Transverse colon (tissue), 4 donors: ENCODE data around the gene SNRNP48. TPM values are rescaled to one million over a fixed set of nuclear protein-coding genes. Genes with fewer than 3 reads are reported as not detected.

Source experiments
- DNase-seq: peaks from one replicate; pipeline ENCODE4 v3.0.0-alpha.2; 2019
- H3K27ac ChIP-seq, 4 donors: fragments of 200-600 bp; sonication (generic); 2 replicates each; pipeline ENCODE4 v1.5.1; 2016 to 2018; ENCODE audit warnings: inconsistent platforms in 4 of 4
- H3K27me3 ChIP-seq: fragments of 200-600 bp; sonication (generic); 2 replicates; pipeline ENCODE4 v1.5.1; 2017; ENCODE audit warnings: inconsistent platforms
- H3K36me3 ChIP-seq, 4 donors: fragments of 200-600 bp; sonication (generic); 2 replicates each; pipeline ENCODE4 v1.5.1; 2017 to 2019; ENCODE audit warnings: inconsistent platforms in 4 of 4
- H3K4me1 ChIP-seq, 4 donors: fragments of 200-600 bp; sonication (generic); 2 replicates each; pipeline ENCODE4 v1.5.1; 2017 to 2020; ENCODE audit warnings: inconsistent platforms in 4 of 4
- H3K4me3 ChIP-seq, 4 donors: fragments of 200-600 bp; sonication (generic); 1 replicate in 1 of 4; 2 replicates in 3 of 4; pipeline versions ENCODE4 v1.5.1 to v1.6.1; 2017 to 2019; ENCODE audit warnings: inconsistent platforms in 4 of 4
- H3K9me3 ChIP-seq, 2 donors: fragments of 200-600 bp; sonication (generic); 2 replicates each; pipeline ENCODE4 v1.5.1; 2017 to 2019; ENCODE audit warnings: inconsistent platforms in 2 of 2
- EP300 ChIP-seq: sonication (generic); formaldehyde crosslinking; IDR thresholded peaks from one replicate; pipeline ENCODE4 v1.6.1; 2017; ENCODE audit warnings: antibody characterized with exemption, low read depth
- POLR2A ChIP-seq: fragments of 450-650 bp; IDR thresholded peaks from one replicate; pipeline ENCODE4 v1.6.1; 2016; ENCODE audit warnings: antibody characterized with exemption, mild to moderate bottlenecking, moderate library complexity
- POLR2AphosphoS5 ChIP-seq, 3 donors: sonication (generic); formaldehyde crosslinking; IDR thresholded peaks; one replicate each; pipeline ENCODE4 v1.6.1; 2016; ENCODE audit warnings: antibody characterized with exemption in 3 of 3
- WGBS, 2 donors: methylation state at CpG; one replicate each; pipeline ENCODE4 v1.1.5; 2018; ENCODE audit warnings: low coverage in 1 of 2; 5-methylcytosine and 5-hydroxymethylcytosine counted together
- in situ Hi-C, 4 donors: fragments of 200-750 bp; cut with MboI; loops; one replicate each; pipeline versions ENCODE4 v1.15.0 to v1.15.1; 2017; ENCODE audit warnings: low sequenced_read_pairs in 3 of 4, low pct_ligation_motif_present in 1 of 4, low pct_unique_long_range_greater_than_20kb in 1 of 4
- intact Hi-C: fragments of 100-400 bp; cut with DNase I; formaldehyde crosslinking; loops from one replicate; pipeline ENCODE4 v1.15.1; 2023; ENCODE audit warnings: low total_unique reads
- total RNA-seq, 4 donors: library from RNA; depleted of rRNA; stranded (reverse); fragments of >200 nt; gene quantifications; one replicate each; pipeline ENCODE4 v1.1.0, GENCODE V29; 2016
- TF ChIP-seq, protein P1 (sequence below), 5 experiments: fragments of 200-600 bp in 3 of 5; fragments of 450-650 bp in 2 of 5; sonication (generic) in 3 of 5; IDR thresholded peaks; 1 replicate in 2 of 5; 2 replicates in 3 of 5; pipeline ENCODE4 v1.5.1; 2016 to 2017; ENCODE audit warnings: antibody characterized with exemption in 5 of 5, inconsistent platforms in 3 of 5, mild to moderate bottlenecking in 2 of 5, moderate library complexity in 1 of 5

Gene SNRNP48
- total RNA-seq, 4 donors from 2014 or later, result 7.9 to 31.8 (median 16.6) TPM

DNA sequence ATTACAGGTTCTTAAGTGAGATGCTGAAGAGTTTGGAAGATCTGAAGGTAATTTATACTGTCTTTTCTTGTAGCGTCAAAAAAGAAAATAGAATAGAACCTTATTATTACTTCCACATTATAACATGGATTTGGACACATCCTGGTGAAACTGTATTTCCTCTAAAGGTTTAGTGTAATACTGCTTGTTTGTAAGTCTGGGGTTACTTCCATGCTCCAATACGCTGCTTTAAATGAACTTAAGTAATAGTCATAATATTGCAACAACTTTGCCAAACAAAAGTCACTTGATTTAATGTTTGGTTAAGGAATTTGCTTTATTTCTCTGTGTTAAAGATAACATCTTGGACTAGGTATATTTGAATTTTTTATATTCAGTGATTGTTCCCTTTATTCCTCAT, 11.5 kb upstream of the SNRNP48 start:
- Histone ChIP-seq H3K4me1 (no peaks in the 10 kb centered on the region), H3K27ac (no peak overlapping the region), H3K36me3 (peaks cover 0 to 41% (median 22%) of the 10 kb centered on the region in 4 donors), H3K27me3 (no peaks in the 10 kb centered on the region), H3K9me3 (no peaks in the 10 kb centered on the region), H3K4me3 (no peak overlapping the region)
- TF ChIP-seq POLR2AphosphoS5 (IDR thresholded peaks at IDR 0.05) (no peak), POLR2A (no peak), EP300 (no peak)
- TF ChIP-seq, protein P1, sequence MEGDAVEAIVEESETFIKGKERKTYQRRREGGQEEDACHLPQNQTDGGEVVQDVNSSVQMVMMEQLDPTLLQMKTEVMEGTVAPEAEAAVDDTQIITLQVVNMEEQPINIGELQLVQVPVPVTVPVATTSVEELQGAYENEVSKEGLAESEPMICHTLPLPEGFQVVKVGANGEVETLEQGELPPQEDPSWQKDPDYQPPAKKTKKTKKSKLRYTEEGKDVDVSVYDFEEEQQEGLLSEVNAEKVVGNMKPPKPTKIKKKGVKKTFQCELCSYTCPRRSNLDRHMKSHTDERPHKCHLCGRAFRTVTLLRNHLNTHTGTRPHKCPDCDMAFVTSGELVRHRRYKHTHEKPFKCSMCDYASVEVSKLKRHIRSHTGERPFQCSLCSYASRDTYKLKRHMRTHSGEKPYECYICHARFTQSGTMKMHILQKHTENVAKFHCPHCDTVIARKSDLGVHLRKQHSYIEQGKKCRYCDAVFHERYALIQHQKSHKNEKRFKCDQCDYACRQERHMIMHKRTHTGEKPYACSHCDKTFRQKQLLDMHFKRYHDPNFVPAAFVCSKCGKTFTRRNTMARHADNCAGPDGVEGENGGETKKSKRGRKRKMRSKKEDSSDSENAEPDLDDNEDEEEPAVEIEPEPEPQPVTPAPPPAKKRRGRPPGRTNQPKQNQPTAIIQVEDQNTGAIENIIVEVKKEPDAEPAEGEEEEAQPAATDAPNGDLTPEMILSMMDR (IDR thresholded peaks at IDR 0.05), result no peak
- DNase-seq, result no peak
- 0 to 43% methylated on average over 2 of the region's 2 CpGs for WGBS, 2 donors
- in situ Hi-C loops, result loop anchor here in 2 of 4 donors (25.0 kb wide), 2 partner anchors 166 to 891 kb away; no protein-coding TSS in a partner anchor
- intact Hi-C loops, result no loop called here

DNA sequence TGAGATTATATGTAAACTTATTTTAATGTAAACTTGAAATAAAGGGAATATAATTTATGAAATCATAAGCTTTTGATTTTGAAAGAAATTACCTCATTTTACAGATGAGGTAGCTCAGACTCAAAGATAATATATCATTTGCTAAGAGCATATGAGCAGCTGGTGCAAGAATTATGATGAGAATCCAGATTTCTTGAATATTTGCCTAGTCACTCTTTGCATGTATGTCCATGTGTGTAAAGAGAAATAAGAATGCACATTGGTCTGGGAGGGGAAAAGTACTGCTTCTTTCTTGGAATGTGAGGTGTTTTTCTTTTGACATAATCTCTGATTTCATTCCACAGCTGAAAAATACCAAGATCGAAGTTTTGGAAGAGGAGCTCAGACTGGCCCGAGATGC, 11.1 kb upstream of the SNRNP48 start:
- H3K27me3 ChIP-seq, result no peaks in the 10 kb centered on the region
- DNase-seq, result no peak
- in situ Hi-C loops (loop anchor here in 2 of 4 donors (25.0 kb wide), 2 partner anchors 167 to 892 kb away; no protein-coding TSS in a partner anchor), intact Hi-C loops (no loop called here)
- no peaks in the 10 kb centered on the region for H3K9me3 ChIP-seq
- no peaks in the 10 kb centered on the region for H3K4me1 ChIP-seq
- no peak for TF ChIP-seq POLR2A
- TF ChIP-seq EP300, result no peak
- TF ChIP-seq, protein P1 (IDR thresholded peaks at IDR 0.05), result no peak
- TF ChIP-seq POLR2AphosphoS5 (IDR thresholded peaks at IDR 0.05), result no peak
- H3K4me3 ChIP-seq, result no peak overlapping the region
- H3K27ac ChIP-seq, result no peak overlapping the region
- 92 to 100% methylated on average over 1 to 2 of the region's 2 CpGs for WGBS, 2 donors
- H3K36me3 ChIP-seq, result peaks cover 0 to 45% (median 22%) of the 10 kb centered on the region in 4 donors

DNA sequence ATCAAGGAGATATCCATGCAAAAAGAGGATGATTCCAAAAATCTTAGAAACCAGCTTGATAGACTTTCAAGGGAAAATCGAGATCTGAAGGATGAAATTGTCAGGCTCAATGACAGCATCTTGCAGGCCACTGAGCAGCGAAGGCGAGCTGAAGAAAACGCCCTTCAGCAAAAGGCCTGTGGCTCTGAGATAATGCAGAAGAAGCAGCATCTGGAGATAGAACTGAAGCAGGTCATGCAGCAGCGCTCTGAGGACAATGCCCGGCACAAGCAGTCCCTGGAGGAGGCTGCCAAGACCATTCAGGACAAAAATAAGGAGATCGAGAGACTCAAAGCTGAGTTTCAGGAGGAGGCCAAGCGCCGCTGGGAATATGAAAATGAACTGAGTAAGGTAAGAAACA, 10.1 kb upstream of the SNRNP48 start:
- intact Hi-C loops, result no loop called here
- WGBS, 2 donors, result 89 to 96% methylated on average over 9 of the region's 9 CpGs
- H3K36me3 ChIP-seq, result peaks cover 0 to 48% (median 22%) of the 10 kb centered on the region in 4 donors
- no peak for DNase-seq
- TF ChIP-seq POLR2A, result no peak
- no peak for TF ChIP-seq POLR2AphosphoS5 (IDR thresholded peaks at IDR 0.05)
- TF ChIP-seq, protein P1 (IDR thresholded peaks at IDR 0.05), result no peak
- no peak for TF ChIP-seq EP300
- in situ Hi-C loops, result loop anchor here in 2 of 4 donors (25.0 kb wide), 2 partner anchors 168 to 893 kb away; no protein-coding TSS in a partner anchor
- no peaks in the 10 kb centered on the region for H3K9me3 ChIP-seq
- H3K4me3 ChIP-seq, result no peak overlapping the region
- no peaks in the 10 kb centered on the region for H3K27me3 ChIP-seq
- no peak overlapping the region for H3K27ac ChIP-seq
- H3K4me1 ChIP-seq, result no peaks in the 10 kb centered on the region

DNA sequence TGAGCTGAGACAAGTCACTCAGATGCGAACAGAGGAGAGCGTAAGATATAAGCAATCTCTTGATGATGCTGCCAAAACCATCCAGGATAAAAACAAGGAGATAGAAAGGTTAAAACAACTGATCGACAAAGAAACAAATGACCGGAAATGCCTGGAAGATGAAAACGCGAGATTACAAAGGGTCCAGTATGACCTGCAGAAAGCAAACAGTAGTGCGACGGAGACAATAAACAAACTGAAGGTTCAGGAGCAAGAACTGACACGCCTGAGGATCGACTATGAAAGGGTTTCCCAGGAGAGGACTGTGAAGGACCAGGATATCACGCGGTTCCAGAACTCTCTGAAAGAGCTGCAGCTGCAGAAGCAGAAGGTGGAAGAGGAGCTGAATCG, 9.5 kb upstream of the SNRNP48 start:
- intact Hi-C loops, result no loop called here
- WGBS, 2 donors, result 93 to 96% methylated on average over 13 of the region's 13 CpGs
- Histone ChIP-seq H3K4me1 (no peaks in the 10 kb centered on the region), H3K9me3 (no peaks in the 10 kb centered on the region), H3K36me3 (peaks cover 0 to 48% (median 20%) of the 10 kb centered on the region in 4 donors), H3K27ac (no peak overlapping the region), H3K27me3 (no peaks in the 10 kb centered on the region), H3K4me3 (no peak overlapping the region)
- in situ Hi-C loops, result loop anchor here in 2 of 4 donors (25.0 kb wide), 2 partner anchors 168 to 893 kb away; no protein-coding TSS in a partner anchor
- no peak for TF ChIP-seq POLR2AphosphoS5 (IDR thresholded peaks at IDR 0.05)
- no peak for DNase-seq
